Neuron (in vitro differentiated cells): Measurements from ENCODE around the gene AK9.
"Not testable (repeated sequence)": the region's sequence is repeated elsewhere in the genome, so short reads cannot be mapped to it uniquely, and the experiment has no call there.

Source experiments
- H2AFZ ChIP-seq: one replicate; pipeline ENCODE4 v1.6.1; 2013; ENCODE audit warnings: low read depth, mild to moderate bottlenecking, inconsistent platforms, low read length, moderate library complexity
- H3K27me3 ChIP-seq: one replicate; pipeline ENCODE4 v1.6.1; 2013; ENCODE audit warnings: low read length; ENCODE audit not compliant: insufficient read depth
- H3K36me3 ChIP-seq: one replicate; pipeline ENCODE4 v1.6.1; 2013; ENCODE audit warnings: low read length; ENCODE audit not compliant: insufficient read depth
- H3K4me1 ChIP-seq: one replicate; pipeline ENCODE4 v1.6.1; 2013; ENCODE audit warnings: low read length; ENCODE audit not compliant: insufficient read depth
- H3K4me3 ChIP-seq: 2 replicates; pipeline ENCODE4 v1.5.1; 2013; ENCODE audit warnings: mild to moderate bottlenecking, low read length, moderate library complexity
- H3K9me3 ChIP-seq: one replicate; pipeline ENCODE4 v1.6.1; 2013; ENCODE audit warnings: low read length

The AK9 gene

DNA sequence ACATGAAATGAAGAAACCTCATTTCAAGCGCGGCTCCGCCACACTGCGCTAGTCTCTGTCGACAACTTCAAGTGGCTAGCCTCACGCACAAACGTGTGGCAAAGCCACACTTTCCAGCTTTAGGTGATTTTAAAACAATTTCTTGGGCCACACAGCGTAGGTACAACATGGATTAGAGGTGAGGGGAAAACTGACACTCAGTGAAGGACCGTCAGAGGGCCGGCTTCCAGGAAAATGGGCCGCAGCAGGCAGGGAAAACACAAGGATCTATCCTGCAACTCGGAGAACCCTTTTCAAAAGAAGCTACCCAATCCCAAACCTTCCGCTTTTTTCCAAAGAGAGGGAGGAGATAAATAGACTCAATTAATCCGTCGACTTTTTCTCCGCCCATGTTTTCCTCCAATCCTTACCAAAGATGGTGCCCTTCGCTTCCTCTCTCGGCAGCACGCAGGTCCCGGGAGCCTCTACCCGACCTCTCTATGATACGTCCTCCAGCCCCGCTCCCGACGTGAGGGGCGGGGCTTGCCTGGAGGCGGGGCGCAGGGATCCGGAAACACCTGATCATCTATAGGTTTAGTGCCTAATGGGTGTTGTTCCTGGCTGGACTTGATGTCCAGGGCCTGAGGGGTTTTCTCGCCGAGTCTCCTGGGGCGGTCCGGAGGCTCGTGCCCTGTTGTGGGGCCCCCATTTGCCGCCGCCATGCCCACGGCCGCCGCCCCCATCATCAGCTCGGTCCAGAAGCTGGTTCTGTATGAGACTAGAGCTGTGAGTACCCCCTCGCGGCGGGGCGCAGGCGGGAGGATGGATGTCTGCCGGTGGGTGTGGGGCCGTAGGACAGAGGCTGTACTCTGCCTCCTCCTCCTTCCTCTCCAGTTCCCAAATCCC, at the start of gene AK9, which contains the start of gene FIG4:
AK9 (minus strand) TSS at position 466 of the 885 bp plus-strand sequence. CDS start 15,457 bp downstream, outside the sequence.
FIG4 (plus strand) TSS at position 560 of the 885 bp plus-strand sequence; CDS start at position 700, 140 bp downstream.
- Histone ChIP-seq H3K27me3 (no peaks in the 10 kb centered on the region), H3K36me3 (no peaks in the 10 kb centered on the region), H2AFZ (peak within 1 kb of the TSS; percentile 96), H3K9me3 (no peaks in the 10 kb centered on the region), H3K4me3 (peak within 1 kb of the TSS; percentile 76), H3K4me1 (peaks cover 9% of the 10 kb centered on the region)

DNA sequence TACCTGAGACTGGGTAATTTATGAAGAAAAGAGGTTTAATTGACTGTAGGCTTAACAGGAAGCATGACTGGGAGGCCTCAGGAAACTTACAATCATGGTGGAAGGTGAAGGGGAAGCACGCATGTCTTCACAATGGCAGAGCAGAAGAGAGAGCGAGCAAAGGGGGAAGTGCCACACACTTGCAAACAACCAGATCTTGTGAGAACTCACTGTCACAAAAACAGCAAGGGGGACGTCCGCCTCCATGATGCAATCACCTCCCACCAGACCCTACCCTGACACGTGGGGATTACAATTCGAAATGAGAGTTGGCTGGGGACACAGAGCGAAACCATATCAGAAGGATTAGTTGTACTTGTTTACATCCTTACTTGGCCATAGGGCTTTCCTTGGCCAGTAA, 49.8 kb upstream of the AK9 start:
- Histone ChIP-seq H3K36me3 (peaks cover 5% of the 10 kb centered on the region), H3K4me1 (peaks cover 2% of the 10 kb centered on the region), H2AFZ (no peak overlapping the region), H3K9me3 (no peaks in the 10 kb centered on the region), H3K27me3 (no peaks in the 10 kb centered on the region), H3K4me3 (no peak overlapping the region)

DNA sequence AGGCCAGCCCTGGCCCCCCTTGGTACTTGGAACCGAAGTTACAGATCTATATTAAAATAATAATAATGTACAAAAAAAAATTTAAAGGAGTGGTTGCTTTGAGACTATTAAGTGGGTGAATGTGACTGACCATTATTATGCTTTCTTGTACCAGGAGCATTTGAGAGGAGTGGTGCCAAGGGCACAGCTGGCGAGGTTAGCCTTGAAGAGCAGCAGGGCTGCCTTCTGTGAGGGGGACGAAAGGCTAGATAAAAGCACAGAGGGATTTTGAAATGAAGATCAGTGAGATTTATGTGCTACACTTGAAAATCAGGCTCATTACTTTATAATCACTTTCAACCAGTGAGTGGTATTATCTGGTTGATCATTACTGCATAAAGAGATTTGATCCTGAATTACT, 48.7 kb upstream of the AK9 start:
- H3K4me3 ChIP-seq: no peak overlapping the region
- H3K27me3 ChIP-seq: no peaks in the 10 kb centered on the region
- H3K9me3 ChIP-seq: no peaks in the 10 kb centered on the region
- no peak overlapping the region for H2AFZ ChIP-seq
- H3K4me1 ChIP-seq: peaks cover 2% of the 10 kb centered on the region
- peaks cover 5% of the 10 kb centered on the region for H3K36me3 ChIP-seq

DNA sequence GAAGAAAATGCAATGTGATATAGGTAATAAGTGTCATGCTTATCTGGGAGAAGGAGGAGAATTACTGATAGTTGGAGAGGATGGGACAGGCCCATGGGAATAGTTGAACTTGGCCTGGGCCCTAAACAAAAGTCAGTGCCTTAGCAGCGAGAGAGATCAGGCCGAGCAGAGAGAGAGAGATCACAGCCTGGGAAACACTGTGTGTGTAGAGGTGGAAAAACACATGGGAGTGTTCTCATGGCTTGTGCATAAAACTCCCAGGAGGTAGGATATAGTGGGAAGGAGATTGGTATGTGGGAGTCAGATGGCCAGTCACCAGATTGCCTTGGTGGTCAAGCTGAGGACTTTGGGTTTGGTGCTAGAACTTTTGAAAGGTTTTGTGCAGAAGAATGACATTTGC, 47.7 kb upstream of the AK9 start:
- H3K4me3 ChIP-seq: no peak overlapping the region
- H3K4me1 ChIP-seq: peaks cover 2% of the 10 kb centered on the region
- H3K9me3 ChIP-seq: no peaks in the 10 kb centered on the region
- H3K27me3 ChIP-seq: no peaks in the 10 kb centered on the region
- H3K36me3 ChIP-seq: peaks cover 3% of the 10 kb centered on the region
- H2AFZ ChIP-seq: no peak overlapping the region

DNA sequence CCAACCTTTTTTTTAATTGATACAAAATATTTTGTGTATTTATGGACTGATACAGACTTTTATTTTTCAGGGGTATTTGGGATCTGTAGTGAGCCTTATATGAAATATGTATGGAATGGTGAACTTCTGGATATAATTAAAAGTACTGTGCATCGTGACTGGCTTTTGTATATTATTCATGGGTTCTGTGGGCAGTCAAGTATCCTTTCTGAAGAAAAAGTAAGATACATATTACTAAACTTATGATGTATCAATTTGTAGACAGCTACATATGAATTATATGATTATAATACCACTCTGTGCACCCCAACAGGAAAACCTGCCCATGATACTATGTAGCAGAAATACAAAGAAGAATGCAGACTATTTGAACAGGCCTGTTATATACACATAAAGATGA, 47.3 kb upstream of the AK9 start:
- H3K4me3 ChIP-seq: no peak overlapping the region
- peaks cover 2% of the 10 kb centered on the region for H3K4me1 ChIP-seq
- no peaks in the 10 kb centered on the region for H3K27me3 ChIP-seq
- H3K9me3 ChIP-seq: no peaks in the 10 kb centered on the region
- no peaks in the 10 kb centered on the region for H3K36me3 ChIP-seq
- H2AFZ ChIP-seq: no peak overlapping the region

DNA sequence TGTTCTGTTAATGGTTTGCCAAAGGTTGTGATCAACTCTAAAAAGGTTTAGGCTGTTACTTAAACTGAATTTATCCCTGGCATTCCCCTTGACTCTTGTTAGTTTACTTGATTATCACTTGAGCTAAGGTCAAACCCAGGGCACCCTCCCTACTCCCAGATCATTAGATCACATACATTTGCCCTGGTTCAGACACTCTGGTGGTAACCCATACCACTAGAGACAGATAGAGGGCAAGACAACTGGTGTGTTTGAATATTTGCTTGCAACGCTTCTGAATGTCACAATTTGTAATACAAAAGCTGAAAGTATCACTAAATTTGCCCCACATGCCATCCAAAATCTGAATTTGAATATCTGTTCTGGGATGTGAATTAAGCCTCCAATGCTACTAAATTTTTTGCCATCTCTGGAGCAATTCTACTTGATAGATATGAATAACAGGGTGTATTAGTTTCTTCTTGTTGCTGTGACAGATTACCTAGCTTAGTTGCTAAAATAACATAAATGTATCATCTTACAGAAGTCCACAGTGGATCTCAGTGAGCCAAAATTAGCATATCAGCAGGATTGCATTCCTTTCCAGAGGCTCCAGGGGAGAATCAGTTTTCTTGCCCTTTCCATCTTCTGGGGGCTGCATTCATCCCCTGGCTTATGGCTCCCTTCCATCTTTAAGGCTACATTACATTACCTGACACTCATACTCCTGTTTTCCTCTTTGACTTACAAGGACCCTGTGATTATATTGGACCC, 45.4 kb upstream of the AK9 start:
- no peaks in the 10 kb centered on the region for H3K9me3 ChIP-seq
- H3K4me1 ChIP-seq: peaks cover 2% of the 10 kb centered on the region
- no peak overlapping the region for H2AFZ ChIP-seq
- no peaks in the 10 kb centered on the region for H3K27me3 ChIP-seq
- no peak overlapping the region for H3K4me3 ChIP-seq
- no peaks in the 10 kb centered on the region for H3K36me3 ChIP-seq

DNA sequence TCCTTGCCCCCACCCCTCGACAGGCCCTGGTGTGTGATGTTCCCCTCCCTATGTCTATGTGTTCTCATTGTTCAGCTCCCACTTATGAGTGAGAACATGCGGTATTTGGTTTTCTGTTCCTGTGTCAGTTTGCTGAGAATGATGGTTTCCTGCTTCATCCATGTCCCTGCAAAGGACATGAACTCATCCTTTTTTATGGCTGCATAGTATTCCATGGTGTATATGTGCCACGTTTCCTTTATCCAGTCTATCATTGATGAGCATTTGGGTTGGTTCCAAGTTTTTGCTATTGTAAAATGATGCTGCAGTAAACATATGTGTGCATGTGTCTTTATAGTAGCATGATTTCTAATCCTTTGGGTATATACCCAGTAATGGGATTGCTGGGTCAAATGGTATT, 34.2 kb upstream of the AK9 start:
- H3K9me3 ChIP-seq: not testable (repeated sequence)

DNA sequence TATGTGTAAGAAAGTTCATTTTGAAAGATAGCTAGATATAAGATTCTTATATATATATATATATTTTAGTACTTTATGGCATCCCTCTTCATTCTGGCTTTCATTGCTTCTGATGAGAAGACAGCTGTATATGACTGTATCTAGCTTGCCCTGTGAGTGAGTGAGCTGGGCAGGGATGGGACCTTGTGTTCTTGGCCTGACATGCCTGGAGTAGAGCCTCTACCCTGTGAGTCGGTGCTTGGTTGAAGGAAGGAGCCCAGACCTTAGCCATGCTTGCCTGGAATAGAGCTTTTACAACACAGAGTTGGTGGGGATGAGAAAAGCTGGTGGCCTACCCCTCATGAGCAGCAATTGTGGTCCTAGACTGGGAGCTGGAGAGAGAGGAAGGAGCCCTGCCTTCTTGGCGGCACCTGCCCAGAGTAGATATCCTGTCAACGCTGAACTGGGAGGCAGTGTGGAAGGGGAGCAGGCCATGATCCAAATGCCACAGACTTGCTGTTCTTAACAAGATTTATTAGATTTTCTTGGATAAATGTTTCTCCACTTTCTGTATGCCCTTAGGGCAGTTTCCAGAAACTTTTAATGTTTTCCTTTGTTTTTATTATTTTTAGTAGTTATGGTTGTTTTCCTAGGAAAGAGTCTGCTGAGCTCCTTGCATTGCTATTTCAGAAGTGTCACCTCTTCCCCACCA, 31.7 kb upstream of the AK9 start:
- Histone ChIP-seq H3K27me3 (no peaks in the 10 kb centered on the region), H3K36me3 (peaks cover 4% of the 10 kb centered on the region), H3K9me3 (no peaks in the 10 kb centered on the region), H2AFZ (no peak overlapping the region), H3K4me1 (no peaks in the 10 kb centered on the region), H3K4me3 (no peak overlapping the region)

More for the DNA sequence above, 34.2 kb upstream of the AK9 start:
- not testable (repeated sequence) for H3K27me3 ChIP-seq, H3K4me3 ChIP-seq, H3K36me3 ChIP-seq, H3K4me1 ChIP-seq, H2AFZ ChIP-seq

DNA sequence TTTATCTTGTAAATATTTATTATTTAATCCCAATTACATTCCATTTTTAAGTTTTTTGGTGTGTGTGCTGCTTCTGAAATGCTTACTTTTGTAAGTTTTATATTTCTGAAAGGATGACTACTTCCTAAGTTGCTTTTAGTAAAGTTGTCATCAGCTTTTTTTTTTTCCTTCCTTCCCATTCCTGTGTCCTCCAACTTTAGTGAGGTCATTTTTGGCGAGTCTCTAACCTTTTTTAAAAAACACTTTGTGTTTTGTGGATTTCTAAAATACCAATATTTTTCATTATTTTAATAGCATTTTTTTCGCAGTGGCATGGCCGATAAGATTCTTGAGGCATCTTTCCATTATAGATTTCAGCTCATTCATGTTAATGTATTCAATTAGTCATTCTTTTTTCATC, 31.0 kb upstream of the AK9 start:
- H3K4me1 ChIP-seq: no peaks in the 10 kb centered on the region

DNA sequence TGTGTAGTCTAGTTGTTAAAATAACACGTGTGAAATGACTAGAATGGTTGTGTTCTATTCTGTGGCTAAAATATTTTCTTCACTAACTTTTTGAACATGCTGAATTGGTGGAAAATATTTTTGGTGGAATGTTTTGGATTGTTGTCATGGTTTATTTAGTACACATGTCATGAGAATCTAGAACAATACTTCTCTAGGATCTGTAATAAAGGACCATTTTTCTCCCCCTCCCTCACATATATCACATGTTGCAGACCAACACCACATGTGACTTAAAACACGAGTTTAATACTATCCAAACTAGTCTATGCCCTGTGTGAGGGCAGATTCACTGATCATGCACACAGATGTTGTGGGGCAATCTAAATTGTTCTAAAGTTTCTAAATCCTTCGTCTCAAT, 29.3 kb upstream of the AK9 start:
- Histone ChIP-seq H3K4me3 (no peak overlapping the region), H3K36me3 (peaks cover 4% of the 10 kb centered on the region), H3K27me3 (no peaks in the 10 kb centered on the region), H2AFZ (no peak overlapping the region), H3K9me3 (no peaks in the 10 kb centered on the region), H3K4me1 (no peaks in the 10 kb centered on the region)

More for the DNA sequence above, 31.0 kb upstream of the AK9 start:
- Histone ChIP-seq H3K9me3 (no peaks in the 10 kb centered on the region), H3K27me3 (no peaks in the 10 kb centered on the region), H3K4me3 (no peak overlapping the region), H2AFZ (no peak overlapping the region), H3K36me3 (peaks cover 4% of the 10 kb centered on the region)

DNA sequence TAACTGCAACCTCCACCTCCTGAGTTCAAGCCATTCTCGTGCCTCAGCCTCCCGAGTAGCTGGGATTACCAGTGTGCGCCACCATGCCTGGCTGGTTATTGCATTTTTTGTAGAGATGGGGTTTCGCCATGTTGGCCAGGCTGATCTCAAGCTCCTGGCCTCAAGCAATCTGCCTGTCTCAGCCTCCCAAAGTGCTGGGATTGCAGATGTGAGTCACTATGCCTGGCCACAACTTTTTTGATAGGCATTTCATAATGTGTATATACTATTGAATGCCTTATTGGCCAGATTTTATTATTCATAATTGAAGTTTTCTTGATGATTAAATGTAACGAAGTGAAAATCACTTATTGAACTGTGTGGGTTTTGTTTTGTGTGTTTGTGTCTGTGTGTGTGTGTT, 28.0 kb upstream of the AK9 start:
- H3K27me3 ChIP-seq: no peaks in the 10 kb centered on the region

DNA sequence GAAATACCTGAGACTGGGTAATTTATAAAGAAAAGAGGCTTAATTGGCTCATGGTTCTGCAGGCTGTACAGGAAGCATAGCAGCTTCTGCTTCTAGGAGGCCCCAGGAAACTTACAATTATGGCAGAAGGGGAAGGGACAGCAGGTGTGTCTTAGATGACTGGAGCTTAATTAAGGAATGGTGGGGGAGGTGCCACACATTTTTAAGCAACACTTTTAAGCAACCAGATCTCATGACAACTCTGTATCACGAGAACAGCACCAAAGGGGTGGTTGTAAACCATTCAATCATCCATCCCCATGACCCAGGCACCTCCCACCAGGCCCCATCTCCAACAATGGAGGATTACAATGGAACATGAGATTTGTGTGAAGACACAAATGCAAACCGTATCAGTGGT, 27.0 kb upstream of the AK9 start:
- H3K4me3 ChIP-seq: no peak overlapping the region
- H2AFZ ChIP-seq: no peak overlapping the region
- H3K27me3 ChIP-seq: no peaks in the 10 kb centered on the region
- H3K36me3 ChIP-seq: peaks cover 4% of the 10 kb centered on the region
- H3K4me1 ChIP-seq: no peaks in the 10 kb centered on the region
- H3K9me3 ChIP-seq: no peaks in the 10 kb centered on the region

More for the DNA sequence above, 28.0 kb upstream of the AK9 start:
- no peaks in the 10 kb centered on the region for H3K4me1 ChIP-seq
- H2AFZ ChIP-seq: no peak overlapping the region
- H3K9me3 ChIP-seq: no peaks in the 10 kb centered on the region
- peaks cover 4% of the 10 kb centered on the region for H3K36me3 ChIP-seq
- no peak overlapping the region for H3K4me3 ChIP-seq

DNA sequence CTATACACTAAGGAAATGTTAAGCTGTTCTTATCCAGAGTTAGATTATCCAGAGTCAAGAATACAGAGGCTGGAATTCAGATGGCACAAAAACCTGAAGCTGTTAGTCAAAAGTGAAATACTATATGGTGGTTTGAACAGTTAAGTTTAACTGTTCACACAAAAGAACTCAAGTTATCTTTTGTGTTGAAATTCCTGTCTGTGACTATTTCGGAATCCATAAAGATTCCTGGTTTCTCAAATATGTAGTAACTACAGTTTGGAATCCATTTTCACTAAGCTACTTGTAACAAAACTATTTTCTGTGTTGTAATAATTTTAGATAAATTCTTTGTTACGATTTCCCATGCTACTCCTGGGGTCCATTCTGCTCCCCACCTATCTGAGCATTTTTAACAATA, 24.6 kb upstream of the AK9 start:
- Histone ChIP-seq H3K27me3 (no peaks in the 10 kb centered on the region), H3K9me3 (no peaks in the 10 kb centered on the region), H3K36me3 (peaks cover 4% of the 10 kb centered on the region), H3K4me1 (no peaks in the 10 kb centered on the region), H3K4me3 (no peak overlapping the region), H2AFZ (no peak overlapping the region)
